ENCODE measurements around the gene NUP214. TPM values are rescaled to one million over a fixed set of nuclear protein-coding genes. Genes with fewer than 3 reads are reported as not detected.

NUP214 gene
- polyA plus RNA-seq, 1 of the 3 experiments (the other 2 are of a cell fraction) = 8.0 TPM

- H4K20me1 ChIP-seq (ENCODE audit: insufficient read depth) = no peaks in the 10 kb centered on the region
- no peaks in the 10 kb centered on the region for H3K9me2 ChIP-seq
- no peaks in the 10 kb centered on the region for H3K79me2 ChIP-seq (ENCODE audit: insufficient read depth)
- no peak overlapping the region for H3K4me2 ChIP-seq
- ChIA-PET POLR2A (no interaction called here), CTCF (interaction anchor here (0.7 to 1.3 kb wide), 2 partner anchors 52 to 98 kb away, joined by 3 to 4 read pairs; partner anchors contain the start of gene PLPP7)
- no peak overlapping the region for H2AFZ ChIP-seq (ENCODE audit: low read depth)
- H3F3A ChIP-seq (replicated peaks; ENCODE audit: insufficient read depth) = no peaks in the 10 kb centered on the region
- peaks cover 0 to 45% of the 10 kb centered on the region in 2 experiments; a peak in 1 of 4 replicates for H3K4me1 ChIP-seq (ENCODE audit: control insufficient read depth in 1 of 2, insufficient read depth in 2 of 2, low read depth in 1 of 2, low read length in 1 of 2)
- WGBS (ENCODE audit: low lambda C conversion rate) = 89% methylated on average over 10 of the region's 11 CpGs
- H3K4me3 ChIP-seq (ENCODE audit: low read depth in 2 of 2, low read length in 1 of 2) = no peak overlapping the region
- H3K27me3 ChIP-seq (ENCODE audit: insufficient read depth) = no peaks in the 10 kb centered on the region
- peaks cover 3 to 23% of the 10 kb centered on the region in 2 experiments for H3K36me3 ChIP-seq (replicated peaks in 1 of 2; ENCODE audit: control insufficient read depth in 1 of 2, insufficient read depth in 2 of 2, low read length in 1 of 2)
- no peaks in the 10 kb centered on the region for H3K9me3 ChIP-seq
- no peak overlapping the region for H3K9ac ChIP-seq
- TF ChIP-seq TAF1 (IDR thresholded peaks at IDR 0.05; ENCODE audit: borderline replicate concordance, low read depth, low read length) (no peak), RCOR1 (IDR thresholded peaks at IDR 0.05; ENCODE audit: low read length) (no peak), IRF3 (IDR thresholded peaks at IDR 0.05; ENCODE audit: low read depth, low read length) (no peak), YY1 (IDR thresholded peaks at IDR 0.05; ENCODE audit: low read depth) (no peak), EP300 (IDR thresholded peaks at IDR 0.05; ENCODE audit: borderline replicate concordance in 1 of 2, low read depth in 1 of 2, low read length in 1 of 2) (no peak), CHD2 (IDR thresholded peaks at IDR 0.05; ENCODE audit: low read length, partially characterized antibody) (no peak), CTCF (IDR thresholded peaks at IDR 0.05) (no peak), ZBTB33 (IDR thresholded peaks at IDR 0.05; ENCODE audit: borderline replicate concordance, low read depth) (no peak), TCF12 (IDR thresholded peaks at IDR 0.05) (no peak), TEAD4 (IDR thresholded peaks at IDR 0.05; ENCODE audit: borderline replicate concordance, insufficient read depth) (no peak), GABPA (IDR thresholded peaks at IDR 0.05; ENCODE audit: low read depth) (no peak), PBX3 (IDR thresholded peaks at IDR 0.05) (no peak), NRF1 (IDR thresholded peaks at IDR 0.05; ENCODE audit: low read depth, low read length) (no peak), SMC3 (IDR thresholded peaks at IDR 0.05; ENCODE audit: low read depth, low read length) (no peak), FOXM1 (IDR thresholded peaks at IDR 0.05; ENCODE audit: low read depth) (no peak), JUND (IDR thresholded peaks at IDR 0.05) (no peak)
- no peak overlapping the region for H3K27ac ChIP-seq (ENCODE audit: low read depth in 2 of 2, low read length in 1 of 2)
- DNase-seq = no peak
These were observed 112.6 kb downstream of the NUP214 start for GRCh38 chr9:131237931-131238401.

Measured in SK-N-SH (cell line).